Adrenal gland (tissue), 5 donors: ENCODE measurements around the gene THY1.

Source experiments
- POLR2A ChIP-seq, 2 donors: fragments of 450-650 bp; IDR thresholded peaks; one replicate each; pipeline ENCODE4 v1.6.1; 2017; ENCODE audit warnings: antibody characterized with exemption in 2 of 2, mild to moderate bottlenecking in 2 of 2, moderate library complexity in 1 of 2
- TF ChIP-seq, protein P1 (sequence below), 6 experiments: fragments of 450-650 bp in 4 of 6; fragments of 200-600 bp in 2 of 6; sonication (generic) in 1 of 6; IDR thresholded peaks; 1 replicate in 5 of 6; 2 replicates in 1 of 6; pipeline versions ENCODE4 v1.5.1 to v1.8.0; 2016 to 2021; ENCODE audit warnings: antibody characterized with exemption in 6 of 6, mild to moderate bottlenecking in 2 of 6, moderate library complexity in 1 of 6
- donor health status: DM: no; HTN: no; CAD: no.

- TF ChIP-seq, protein P1, sequence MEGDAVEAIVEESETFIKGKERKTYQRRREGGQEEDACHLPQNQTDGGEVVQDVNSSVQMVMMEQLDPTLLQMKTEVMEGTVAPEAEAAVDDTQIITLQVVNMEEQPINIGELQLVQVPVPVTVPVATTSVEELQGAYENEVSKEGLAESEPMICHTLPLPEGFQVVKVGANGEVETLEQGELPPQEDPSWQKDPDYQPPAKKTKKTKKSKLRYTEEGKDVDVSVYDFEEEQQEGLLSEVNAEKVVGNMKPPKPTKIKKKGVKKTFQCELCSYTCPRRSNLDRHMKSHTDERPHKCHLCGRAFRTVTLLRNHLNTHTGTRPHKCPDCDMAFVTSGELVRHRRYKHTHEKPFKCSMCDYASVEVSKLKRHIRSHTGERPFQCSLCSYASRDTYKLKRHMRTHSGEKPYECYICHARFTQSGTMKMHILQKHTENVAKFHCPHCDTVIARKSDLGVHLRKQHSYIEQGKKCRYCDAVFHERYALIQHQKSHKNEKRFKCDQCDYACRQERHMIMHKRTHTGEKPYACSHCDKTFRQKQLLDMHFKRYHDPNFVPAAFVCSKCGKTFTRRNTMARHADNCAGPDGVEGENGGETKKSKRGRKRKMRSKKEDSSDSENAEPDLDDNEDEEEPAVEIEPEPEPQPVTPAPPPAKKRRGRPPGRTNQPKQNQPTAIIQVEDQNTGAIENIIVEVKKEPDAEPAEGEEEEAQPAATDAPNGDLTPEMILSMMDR (IDR thresholded peaks at IDR 0.05): no peak
- TF ChIP-seq POLR2A (IDR thresholded peaks at IDR 0.05): no peak
These were observed 1.6 kb downstream of the THY1 start for GRCh38 chr11:119421351-119421750.
